Uterus (tissue), 2 donors: ENCODE measurements around the gene EIF3L.

ENCODE experiments used
- CTCF ChIP-seq, 4 experiments: fragments of 200-600 bp in 2 of 4; fragments of 450-650 bp in 2 of 4; sonication (generic) in 2 of 4; IDR thresholded peaks; one replicate each; pipeline ENCODE4 v1.5.1; 2016 to 2019; ENCODE audit warnings: antibody characterized with exemption in 4 of 4, mild to moderate bottlenecking in 2 of 4, moderate library complexity in 1 of 4
- POLR2A ChIP-seq, 2 donors: fragments of 450-650 bp; IDR thresholded peaks; one replicate each; pipeline ENCODE4 v1.6.1; 2016; ENCODE audit warnings: antibody characterized with exemption in 2 of 2, mild to moderate bottlenecking in 1 of 2, moderate library complexity in 1 of 2

GRCh38 chr22:37803639-37804351 lies 45.4 kb upstream of the EIF3L start:
- TF ChIP-seq CTCF (IDR thresholded peaks at IDR 0.05) (no peak), POLR2A (IDR thresholded peaks at IDR 0.05) (no peak)
